DND-41 (cell line): Measurements from ENCODE around the gene POLDIP3.
"Not testable (repeated sequence)": the region's sequence is repeated elsewhere in the genome, so short reads cannot be mapped to it uniquely, and the experiment has no call there.

Experiments used
- ATAC-seq: fragments of 200-7000 bp; cut with Tn5 transposase; 3 replicates; pipeline ENCODE4 v1.9.1; 2021; ENCODE audit warnings: low read depth; ENCODE audit not compliant: insufficient read depth
- DNase-seq: peaks from one replicate; pipeline ENCODE4 v3.0.0-alpha.2; 2020
- H2AFZ ChIP-seq: 2 replicates; pipeline ENCODE4 v1.6.0; 2012; ENCODE audit warnings: low read depth, low read length
- H3K27ac ChIP-seq: 2 replicates; pipeline ENCODE4 v1.5.1; 2012; ENCODE audit warnings: low read length, inconsistent platforms
- H3K27me3 ChIP-seq: fragments of 200-600 bp; sonication (generic); 2 replicates; pipeline ENCODE4 v1.6.0; 2012; ENCODE audit warnings: low read length, mild to moderate bottlenecking, inconsistent platforms; ENCODE audit not compliant: insufficient read depth, poor library complexity
- H3K36me3 ChIP-seq: 2 replicates; pipeline ENCODE4 v1.5.1; 2012; ENCODE audit warnings: low read length, inconsistent platforms; ENCODE audit not compliant: insufficient read depth
- H3K4me1 ChIP-seq: 2 replicates; pipeline ENCODE4 v1.5.1; 2012; ENCODE audit warnings: mild to moderate bottlenecking, low read length; ENCODE audit not compliant: insufficient read depth
- H3K4me2 ChIP-seq: 2 replicates; pipeline ENCODE4 v1.6.0; 2012; ENCODE audit warnings: mild to moderate bottlenecking, moderate library complexity, low read length, inconsistent platforms; ENCODE audit not compliant: insufficient read depth
- H3K4me3 ChIP-seq, 2 experiments: fragments of 200-600 bp in 1 of 2; shearing (Covaris generic) in 1 of 2; 2 replicates each; pipeline ENCODE4 v1.5.1; 2012 to 2016; ENCODE audit warnings: inconsistent platforms in 2 of 2, low read length in 2 of 2, mild to moderate bottlenecking in 2 of 2, low read depth in 1 of 2, moderate library complexity in 1 of 2
- H3K79me2 ChIP-seq: 2 replicates; pipeline ENCODE4 v1.6.0; 2012; ENCODE audit warnings: low read length, inconsistent platforms; ENCODE audit not compliant: insufficient read depth
- H3K9ac ChIP-seq: 2 replicates; pipeline ENCODE4 v1.6.0; 2012; ENCODE audit warnings: low read depth, mild to moderate bottlenecking, inconsistent platforms, low read length, moderate library complexity
- H3K9me3 ChIP-seq: 2 replicates; pipeline ENCODE4 v1.5.1; 2012; ENCODE audit warnings: low read length, moderate library complexity, mild to moderate bottlenecking, inconsistent platforms; ENCODE audit not compliant: insufficient read depth, severe bottlenecking
- H4K20me1 ChIP-seq: 2 replicates; pipeline ENCODE4 v1.6.0; 2012; ENCODE audit warnings: low read length; ENCODE audit not compliant: insufficient read depth
- EZH2 ChIP-seq: IDR thresholded peaks from 3 replicates; pipeline ENCODE4 v1.6.1; 2012; ENCODE audit warnings: borderline replicate concordance, low read depth, mild to moderate bottlenecking, moderate library complexity, low read length, inconsistent platforms; ENCODE audit not compliant: severe bottlenecking
- TF ChIP-seq, protein P1 (sequence below): IDR thresholded peaks from 2 replicates; pipeline ENCODE4 v1.5.1; 2012; ENCODE audit warnings: borderline replicate concordance, low read length, moderate library complexity, mild to moderate bottlenecking; ENCODE audit not compliant: poor library complexity, severe bottlenecking; ENCODE audit errors: extremely low read depth

The POLDIP3 gene

GRCh38 chr22:42553475-42554361, 61.0 kb downstream of the POLDIP3 start, which contains the start of gene SERHL2:
TSS of gene SERHL2 (plus strand) at chr22:42553956. CDS start at chr22:42554021, 65 bp downstream.
- H3K27ac ChIP-seq = no peak within 1 kb of the TSS

GRCh38 chr22:42552294-42552647, 62.4 kb downstream of the POLDIP3 start:
- ATAC-seq, H3K4me1 ChIP-seq, H4K20me1 ChIP-seq, H3K9ac ChIP-seq, H3K9me3 ChIP-seq, H3K4me2 ChIP-seq, H3K4me3 ChIP-seq, H3K27me3 ChIP-seq, H3K36me3 ChIP-seq, DNase-seq, H2AFZ ChIP-seq, H3K27ac ChIP-seq, H3K79me2 ChIP-seq: not testable (repeated sequence)

More at GRCh38 chr22:42553475-42554361, 61.0 kb downstream of the POLDIP3 start, which contains the start of gene SERHL2:
- H3K4me1 ChIP-seq = no peaks in the 10 kb centered on the region
- H3K27me3 ChIP-seq = no peaks in the 10 kb centered on the region
- ATAC-seq (peak; percentile 44), DNase-seq (no peak)
- H3K4me3 ChIP-seq = no peak within 1 kb of the TSS
- H3K9me3 ChIP-seq = no peaks in the 10 kb centered on the region
- H3K36me3 ChIP-seq = no peaks in the 10 kb centered on the region
- no peaks in the 10 kb centered on the region for H3K79me2 ChIP-seq
- no peak within 1 kb of the TSS for H3K9ac ChIP-seq
- H4K20me1 ChIP-seq = no peaks in the 10 kb centered on the region
- TF ChIP-seq EZH2 = no peak
- TF ChIP-seq, protein P1, sequence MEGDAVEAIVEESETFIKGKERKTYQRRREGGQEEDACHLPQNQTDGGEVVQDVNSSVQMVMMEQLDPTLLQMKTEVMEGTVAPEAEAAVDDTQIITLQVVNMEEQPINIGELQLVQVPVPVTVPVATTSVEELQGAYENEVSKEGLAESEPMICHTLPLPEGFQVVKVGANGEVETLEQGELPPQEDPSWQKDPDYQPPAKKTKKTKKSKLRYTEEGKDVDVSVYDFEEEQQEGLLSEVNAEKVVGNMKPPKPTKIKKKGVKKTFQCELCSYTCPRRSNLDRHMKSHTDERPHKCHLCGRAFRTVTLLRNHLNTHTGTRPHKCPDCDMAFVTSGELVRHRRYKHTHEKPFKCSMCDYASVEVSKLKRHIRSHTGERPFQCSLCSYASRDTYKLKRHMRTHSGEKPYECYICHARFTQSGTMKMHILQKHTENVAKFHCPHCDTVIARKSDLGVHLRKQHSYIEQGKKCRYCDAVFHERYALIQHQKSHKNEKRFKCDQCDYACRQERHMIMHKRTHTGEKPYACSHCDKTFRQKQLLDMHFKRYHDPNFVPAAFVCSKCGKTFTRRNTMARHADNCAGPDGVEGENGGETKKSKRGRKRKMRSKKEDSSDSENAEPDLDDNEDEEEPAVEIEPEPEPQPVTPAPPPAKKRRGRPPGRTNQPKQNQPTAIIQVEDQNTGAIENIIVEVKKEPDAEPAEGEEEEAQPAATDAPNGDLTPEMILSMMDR = no peak
- H2AFZ ChIP-seq = no peak within 1 kb of the TSS
- H3K4me2 ChIP-seq = no peak within 1 kb of the TSS

DNA sequence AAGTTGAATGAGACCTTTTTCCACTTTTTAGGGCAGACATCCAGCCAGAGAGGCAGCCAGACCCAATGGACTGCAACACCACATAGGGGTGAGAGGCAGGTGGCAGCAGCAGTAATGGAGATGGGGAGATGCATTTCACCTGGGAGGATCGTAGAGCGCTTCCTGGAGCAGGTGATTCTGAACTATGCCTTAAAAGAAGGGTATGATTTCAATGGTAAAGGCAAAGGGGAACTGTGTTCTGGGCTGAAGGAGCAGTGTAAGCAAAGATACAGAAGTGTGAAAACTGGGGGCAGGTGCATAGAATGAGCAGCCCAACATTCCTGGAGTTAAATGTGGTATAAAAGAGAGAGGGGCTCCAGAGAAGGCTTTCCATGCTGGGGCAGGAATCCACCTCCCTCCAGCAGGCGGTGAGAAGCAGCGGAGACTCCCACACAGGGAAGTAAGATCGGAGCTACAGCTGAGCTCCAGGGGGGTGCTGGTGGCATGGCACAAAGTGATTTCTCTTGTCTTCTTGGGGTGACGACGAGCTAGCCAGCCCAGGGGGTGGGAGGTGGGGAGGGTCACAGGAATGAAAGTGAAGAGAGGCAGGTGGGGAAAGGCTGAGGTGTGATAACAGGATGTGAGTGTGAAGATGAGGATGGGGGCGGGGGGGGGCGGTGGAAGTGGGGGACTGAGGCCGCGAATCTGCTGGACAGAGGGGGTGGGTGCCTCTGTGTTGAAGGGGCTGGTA, 65.2 kb downstream of the POLDIP3 start:
- H3K36me3 ChIP-seq = no peaks in the 10 kb centered on the region
- no peaks in the 10 kb centered on the region for H3K79me2 ChIP-seq
- no peak for DNase-seq
- no peak overlapping the region for H3K9ac ChIP-seq
- no peak overlapping the region for H2AFZ ChIP-seq
- no peaks in the 10 kb centered on the region for H4K20me1 ChIP-seq
- ATAC-seq = no peak
- H3K9me3 ChIP-seq = no peaks in the 10 kb centered on the region
- no peaks in the 10 kb centered on the region for H3K4me1 ChIP-seq
- H3K4me2 ChIP-seq = no peak overlapping the region
- H3K27me3 ChIP-seq = no peaks in the 10 kb centered on the region
- no peak overlapping the region for H3K27ac ChIP-seq
- TF ChIP-seq, protein P1 = no peak
- no peak for TF ChIP-seq EZH2
- H3K4me3 ChIP-seq = no peak overlapping the region
